SH-SY5Y (cell line): ENCODE measurements around the gene SLC7A6.

ENCODE experiments used
- GATA2 ChIP-seq: IDR thresholded peaks from 2 replicates; pipeline ENCODE4 v1.6.1; 2011; ENCODE audit warnings: mild to moderate bottlenecking, low read depth, low read length
- GATA3 ChIP-seq: IDR thresholded peaks from 2 replicates; pipeline ENCODE4 v1.6.1; 2011; ENCODE audit warnings: low read depth, mild to moderate bottlenecking, low read length, moderate library complexity

- TF ChIP-seq GATA3 = no peak
- no peak for TF ChIP-seq GATA2
Observed at GRCh38 chr16:68219725-68220351, 44.5 kb upstream of the SLC7A6 start.
